Myocyte (in vitro differentiated cells): Measurements from ENCODE around the gene SNTB2. TPM values are rescaled to one million over a fixed set of nuclear protein-coding genes. Genes with fewer than 3 reads are reported as not detected.
"Not testable (repeated sequence)": the region's sequence is repeated elsewhere in the genome, so short reads cannot be mapped to it uniquely, and the experiment has no call there.

ENCODE experiments used
- DNase-seq: peaks from one replicate; pipeline ENCODE4 v3.0.0-alpha.2; 2012; ENCODE audit warnings: low read depth
- polyA plus RNA-seq: library from polyadenylated mRNA; unstranded; fragments of >200 nt; gene quantifications from one replicate; pipeline ENCODE4 v1.2.1, GENCODE V29; 2012; ENCODE audit warnings: missing spikeins
- total RNA-seq: library from RNA; depleted of rRNA; stranded (reverse); fragments of >200 nt; gene quantifications from 2 replicates; pipeline ENCODE4 v1.2.3, GENCODE V29; 2014

The SNTB2 gene
- 21.3 and 28.9 TPM in 2 replicates for total RNA-seq
- polyA plus RNA-seq, result 4.1 TPM

DNA sequence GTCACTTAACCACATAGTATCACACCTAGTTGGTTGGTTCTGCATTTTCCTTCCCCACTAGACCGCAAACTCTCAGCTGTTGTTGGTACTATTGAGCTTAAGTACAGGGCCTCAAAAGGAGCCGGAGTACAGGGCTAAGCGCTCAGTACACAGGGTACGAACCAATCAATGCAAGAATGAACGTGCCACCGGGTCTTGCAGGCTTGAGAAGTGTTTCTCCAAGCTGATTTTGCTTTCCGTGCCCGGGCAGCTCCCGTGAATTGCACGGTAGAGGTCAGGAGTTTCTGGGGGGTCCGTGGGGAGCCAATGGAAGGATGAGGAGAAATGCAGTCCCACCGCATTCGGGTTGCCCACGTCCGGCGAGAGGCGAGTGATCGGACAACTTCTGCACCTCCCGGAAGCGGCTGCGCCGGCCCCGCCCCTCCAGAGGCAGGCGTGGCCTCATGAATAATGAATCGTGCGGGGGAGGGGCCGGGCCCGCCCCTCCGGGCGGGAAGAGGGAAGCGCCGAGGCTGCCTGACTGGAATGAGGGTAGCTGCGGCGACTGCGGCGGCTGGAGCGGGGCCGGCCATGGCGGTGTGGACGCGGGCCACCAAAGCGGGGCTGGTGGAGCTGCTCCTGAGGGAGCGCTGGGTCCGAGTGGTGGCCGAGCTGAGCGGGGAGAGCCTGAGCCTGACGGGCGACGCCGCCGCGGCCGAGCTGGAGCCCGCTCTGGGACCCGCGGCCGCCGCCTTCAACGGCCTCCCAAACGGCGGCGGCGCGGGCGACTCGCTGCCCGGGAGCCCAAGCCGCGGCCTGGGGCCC lies at the start of gene SNTB2:
TSS of gene SNTB2 (plus strand) at position 523 of the 804 bp plus-strand sequence. CDS start at position 526, 3 bp downstream.
- DNase-seq, result peak; percentile 93

DNA sequence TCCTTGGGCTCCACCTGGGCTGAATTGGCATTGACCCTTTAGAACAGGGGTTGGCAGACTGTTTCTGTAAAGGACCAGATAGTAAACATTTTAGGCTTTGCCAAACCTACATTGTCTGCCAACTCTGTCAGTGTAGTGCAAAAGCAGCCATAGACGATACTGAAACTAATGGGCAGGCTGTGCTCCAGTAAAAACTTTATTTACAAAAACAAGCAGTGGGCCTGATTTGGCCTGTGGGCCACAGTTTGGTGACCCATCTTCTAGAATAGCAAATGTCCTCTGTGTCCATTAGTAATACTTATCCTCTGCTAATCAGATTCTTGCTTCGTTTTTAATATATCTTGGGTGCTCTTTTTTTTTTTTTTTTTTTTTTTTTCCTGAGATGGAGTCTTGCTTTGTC lies 48.4 kb upstream of the SNTB2 start:
- no peak for DNase-seq

DNA sequence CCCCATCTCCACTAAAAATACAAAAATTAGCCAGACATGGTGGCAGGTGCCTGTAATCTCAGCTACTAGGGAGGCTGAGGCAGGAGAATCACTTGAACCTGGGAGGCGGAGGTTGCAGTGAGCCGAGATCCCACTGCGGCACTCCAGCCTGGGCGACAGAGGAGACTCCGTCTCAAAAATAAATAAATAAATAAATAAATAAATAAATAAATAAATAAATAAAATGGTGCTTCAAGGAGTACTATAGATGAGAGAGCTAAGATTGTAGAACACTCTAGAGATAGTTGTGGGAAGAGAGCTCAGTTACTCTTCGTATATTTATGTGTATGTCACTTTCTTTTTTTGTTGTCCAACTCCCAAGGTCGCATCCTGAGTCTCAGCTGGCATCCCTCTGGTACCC lies 47.5 kb upstream of the SNTB2 start:
- DNase-seq, result not testable (repeated sequence)

DNA sequence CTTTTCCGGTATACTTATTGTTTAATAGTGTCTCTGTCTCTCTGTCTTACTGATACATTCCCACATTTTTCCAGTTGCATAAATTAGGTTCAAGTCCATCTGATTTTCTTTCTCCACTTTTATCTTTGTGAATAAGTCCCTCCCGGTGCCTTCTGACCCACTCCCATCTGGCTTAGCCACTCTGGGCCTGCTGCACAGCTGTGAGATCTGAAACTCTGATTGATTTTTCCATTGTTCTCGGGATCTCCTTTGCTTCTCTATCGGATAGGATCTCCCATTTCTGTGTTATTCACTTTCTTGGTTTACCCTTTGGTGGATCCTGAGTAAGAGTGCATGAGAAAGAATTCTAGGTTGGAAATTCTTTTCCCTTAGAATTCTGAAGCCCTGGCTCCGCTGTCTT lies 46.0 kb upstream of the SNTB2 start:
- DNase-seq, result no peak

DNA sequence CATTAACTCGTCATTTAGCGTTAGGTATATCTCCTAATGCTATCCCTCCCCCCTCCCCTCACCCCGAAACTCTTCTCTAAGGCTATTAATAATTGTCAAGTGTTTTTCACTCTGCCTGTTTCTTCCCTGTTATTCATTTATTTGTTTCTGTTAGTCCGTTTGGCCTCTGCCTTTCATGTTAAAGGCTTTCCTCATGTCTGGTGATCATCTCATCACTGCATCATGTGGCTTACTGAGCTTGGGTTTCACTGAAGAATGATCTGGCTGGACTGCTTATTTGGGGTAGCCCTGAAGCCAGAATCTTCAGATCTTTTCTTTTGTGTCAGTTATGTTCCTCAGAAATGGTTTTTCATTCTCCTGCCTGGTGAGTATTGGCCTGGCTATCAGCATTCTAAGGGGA lies 45.0 kb upstream of the SNTB2 start:
- no peak for DNase-seq

DNA sequence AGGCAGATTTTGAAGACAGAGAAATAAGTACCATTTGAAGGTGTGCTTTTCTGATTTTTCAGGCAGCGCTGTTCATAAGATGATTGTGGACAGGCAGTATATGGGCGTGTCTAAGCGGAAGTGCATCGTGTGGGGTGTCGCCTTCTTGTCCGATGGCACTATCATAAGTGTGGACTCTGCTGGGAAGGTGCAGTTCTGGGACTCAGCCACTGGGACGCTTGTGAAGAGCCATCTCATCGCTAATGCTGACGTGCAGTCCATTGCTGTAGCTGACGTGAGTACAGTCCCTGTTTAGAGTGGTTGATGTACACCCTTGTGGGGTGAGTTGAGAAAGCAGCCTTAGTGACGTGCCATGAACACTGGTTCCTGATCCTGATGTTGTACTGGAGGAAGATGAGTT lies 43.8 kb upstream of the SNTB2 start:
- DNase-seq, result no peak

DNA sequence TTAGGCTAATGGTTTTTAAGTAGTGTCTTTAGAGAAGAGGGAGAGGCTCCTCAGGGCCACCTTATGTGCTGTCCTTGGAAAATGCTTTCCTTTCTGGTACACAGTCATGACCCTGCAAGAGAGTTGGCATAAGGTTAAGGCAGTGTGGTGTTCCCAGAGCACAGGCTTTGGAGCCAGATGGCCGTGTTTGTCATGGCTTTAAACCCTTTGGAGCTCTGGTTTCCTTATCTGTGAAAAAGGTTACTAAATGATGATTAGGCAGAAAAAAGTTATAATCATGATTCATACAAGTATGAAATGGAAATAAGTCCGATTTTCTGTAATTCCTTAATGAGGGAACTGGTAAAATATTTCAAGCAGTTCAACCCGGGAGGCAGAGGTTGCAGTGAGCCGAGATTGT lies 41.3 kb upstream of the SNTB2 start:
- DNase-seq, result peak; percentile 68

DNA sequence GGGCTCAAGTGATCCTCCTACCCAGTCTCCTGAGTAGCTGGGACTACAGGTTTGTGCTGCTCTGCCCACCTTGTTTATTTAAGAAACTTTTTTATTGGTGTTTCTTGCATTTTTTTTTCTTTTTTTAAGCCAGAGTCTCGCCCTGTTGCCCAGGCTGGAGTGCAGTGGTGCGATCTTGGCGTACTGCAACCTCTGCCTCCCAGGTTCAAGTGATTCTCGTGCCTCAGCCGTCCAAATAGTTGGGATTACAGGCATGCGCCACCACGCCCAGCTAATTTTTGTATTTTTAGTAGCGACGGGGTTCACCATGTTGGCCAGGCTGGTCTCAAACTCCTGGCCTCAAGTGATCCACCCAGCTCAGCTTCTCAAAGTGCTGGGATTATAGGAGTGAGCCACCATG lies 37.3 kb upstream of the SNTB2 start:
- DNase-seq, result not testable (repeated sequence)

DNA sequence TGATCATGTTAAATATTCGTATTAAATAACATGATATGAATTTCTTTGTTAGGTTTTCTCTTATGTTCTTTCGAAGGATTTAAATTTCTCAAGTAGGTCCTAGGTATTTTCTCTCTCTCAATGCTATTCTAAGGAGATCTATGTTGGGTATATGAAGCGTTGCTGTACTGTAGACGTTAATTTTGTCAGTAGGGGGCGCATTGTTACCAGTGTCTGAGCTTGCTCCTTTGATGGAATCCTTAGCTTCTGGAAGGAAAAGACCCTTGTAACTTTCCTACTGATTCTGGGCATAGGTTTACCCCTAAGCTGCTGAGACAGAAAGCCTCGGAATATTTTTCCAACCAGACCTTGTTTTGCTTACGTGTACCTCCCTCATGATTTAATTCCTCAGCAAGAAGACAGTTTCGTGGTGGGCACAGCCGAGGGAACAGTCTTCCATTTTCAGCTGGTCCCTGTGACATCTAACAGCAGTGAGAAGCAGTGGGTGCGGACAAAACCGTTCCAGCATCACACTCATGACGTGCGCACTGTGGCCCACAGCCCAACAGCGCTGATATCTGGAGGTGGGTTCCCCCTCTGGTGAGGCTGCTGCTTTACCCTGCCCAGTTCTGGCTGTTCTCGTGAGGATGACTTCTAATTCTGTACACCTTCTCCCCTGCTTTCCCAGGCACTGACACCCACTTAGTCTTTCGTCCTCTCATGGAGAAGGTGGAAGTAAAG lies 36.7 kb upstream of the SNTB2 start:
- peak; percentile 77 for DNase-seq

DNA sequence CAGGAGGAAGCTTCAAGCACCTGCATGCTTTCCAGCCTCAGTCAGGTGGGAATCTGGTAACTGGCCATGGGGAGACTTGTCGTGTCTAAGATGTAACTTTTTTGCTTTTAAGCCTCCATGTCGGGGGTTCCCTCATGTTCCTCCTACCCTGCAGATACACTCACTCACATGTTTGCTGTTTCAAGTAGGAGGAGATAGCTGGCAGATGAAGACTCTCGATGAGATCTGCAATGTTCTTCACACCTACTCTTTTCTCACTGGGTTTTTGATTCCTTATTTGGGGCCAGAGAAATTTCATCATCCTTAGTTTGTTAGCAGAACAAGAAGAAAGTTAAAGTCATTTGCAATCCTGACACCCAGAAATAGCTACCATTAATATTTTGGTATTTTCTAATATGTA lies 29.8 kb upstream of the SNTB2 start:
- no peak for DNase-seq

DNA sequence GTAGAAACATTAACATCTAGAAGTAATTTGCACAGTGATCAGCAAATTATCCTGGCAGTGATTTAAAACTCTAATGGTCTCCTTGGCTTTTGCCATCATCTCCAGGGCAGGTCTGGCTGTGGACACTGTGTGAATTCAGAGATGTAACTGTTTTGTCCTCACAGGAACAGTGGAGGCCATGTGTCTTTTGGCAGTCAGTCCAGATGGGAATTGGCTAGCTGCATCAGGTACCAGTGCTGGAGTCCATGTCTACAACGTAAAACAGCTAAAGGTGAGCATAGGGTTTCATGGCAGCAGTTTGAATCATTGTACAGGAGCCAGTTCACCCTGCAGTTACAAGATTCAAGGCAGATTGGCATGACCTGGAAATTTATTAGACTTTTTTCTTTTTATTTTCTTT lies 26.8 kb upstream of the SNTB2 start:
- DNase-seq, result no peak

DNA sequence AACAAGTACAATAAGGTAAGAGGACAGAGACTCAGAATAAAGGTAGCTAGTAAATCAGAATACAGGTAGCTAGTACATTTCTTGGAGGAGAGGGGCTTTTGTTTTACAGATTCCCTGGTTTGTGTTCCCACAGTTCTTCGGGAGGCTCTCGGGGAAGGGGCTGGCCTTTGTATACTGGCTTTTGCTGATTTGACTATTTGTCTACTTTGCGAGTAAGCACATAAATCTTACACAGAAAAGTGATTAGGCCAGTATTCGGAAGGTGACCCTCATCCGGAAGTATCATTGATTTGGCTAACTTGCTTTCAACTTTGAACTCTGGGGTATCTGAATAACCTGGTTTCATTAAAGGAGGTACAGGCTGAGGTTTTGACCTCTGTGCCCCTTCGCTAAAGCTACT lies 21.4 kb upstream of the SNTB2 start:
- no peak for DNase-seq

DNA sequence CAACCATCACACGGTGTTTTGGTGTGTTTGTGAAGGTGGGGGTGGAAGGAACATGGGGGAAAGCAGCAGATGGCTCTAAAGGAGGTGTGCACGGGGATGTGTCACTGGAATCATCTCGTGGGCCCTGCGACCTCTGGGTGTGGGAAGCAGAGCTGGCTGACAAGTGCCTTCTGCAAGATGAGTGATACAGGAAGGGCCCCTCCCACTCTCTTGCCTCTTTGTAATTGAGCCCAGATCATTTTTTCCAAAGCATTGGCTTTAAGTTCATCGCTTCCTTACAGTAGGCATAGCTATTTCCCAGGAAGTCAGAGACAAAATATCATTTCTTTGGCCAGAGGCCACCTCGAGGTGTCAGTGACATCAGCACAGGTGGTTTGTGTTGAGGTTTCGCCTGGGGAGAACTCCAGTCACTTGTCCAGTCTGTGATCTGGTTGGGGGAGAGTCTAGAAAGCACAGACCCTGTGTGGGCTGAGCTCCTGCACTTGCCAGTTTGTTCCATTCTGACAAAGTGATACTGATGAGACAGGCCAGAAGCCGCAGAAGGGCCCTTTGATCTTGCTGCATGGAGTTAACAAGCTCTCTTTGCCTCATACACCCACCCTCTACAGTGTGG lies 20.6 kb upstream of the SNTB2 start:
- no peak for DNase-seq

DNA sequence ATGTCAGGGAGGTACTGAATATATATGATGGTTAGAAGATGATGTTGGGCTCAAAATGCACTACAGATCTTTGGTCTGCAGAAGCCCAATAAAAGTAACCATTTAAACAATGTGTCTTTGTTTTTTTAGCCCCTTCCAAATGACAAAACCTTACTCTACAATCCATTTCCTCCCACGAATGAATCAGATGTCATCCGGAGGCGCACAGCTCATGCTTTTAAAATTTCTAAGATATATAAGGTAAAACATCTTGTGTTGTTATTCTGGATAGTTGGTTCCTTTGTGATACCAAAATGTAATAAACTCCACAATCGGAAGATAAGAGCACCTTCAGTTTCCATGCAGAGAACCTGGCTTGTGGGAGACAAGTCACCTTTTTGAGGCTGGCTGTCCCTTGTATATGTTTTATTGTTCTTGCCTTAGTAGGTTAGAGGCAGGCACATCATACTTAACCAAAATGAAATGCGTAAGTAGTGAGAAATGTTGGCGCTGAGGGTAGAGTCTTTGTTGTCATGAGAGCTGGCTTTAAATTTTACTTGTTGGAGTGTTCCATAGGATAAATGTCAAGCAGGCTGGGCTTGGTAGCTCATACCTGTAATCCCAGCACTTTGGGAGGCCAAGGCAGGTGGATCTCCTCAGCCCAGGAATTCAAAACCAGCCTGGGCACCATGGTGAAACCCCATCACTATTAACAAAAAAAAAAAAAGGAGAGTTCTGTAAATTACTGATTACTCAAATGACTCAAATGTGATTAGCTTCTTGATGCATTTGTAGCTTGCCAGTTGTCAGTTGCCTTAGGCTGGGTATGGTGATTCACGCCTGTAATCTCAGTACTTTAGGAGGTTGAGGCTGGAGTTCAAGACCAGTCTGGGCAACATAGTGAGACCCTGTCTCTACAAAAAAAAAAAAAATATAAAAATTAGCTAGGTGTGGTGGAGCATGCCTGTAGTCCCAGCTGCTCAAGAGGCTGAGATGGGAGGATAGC lies 19.7 kb upstream of the SNTB2 start:
- no peak for DNase-seq

DNA sequence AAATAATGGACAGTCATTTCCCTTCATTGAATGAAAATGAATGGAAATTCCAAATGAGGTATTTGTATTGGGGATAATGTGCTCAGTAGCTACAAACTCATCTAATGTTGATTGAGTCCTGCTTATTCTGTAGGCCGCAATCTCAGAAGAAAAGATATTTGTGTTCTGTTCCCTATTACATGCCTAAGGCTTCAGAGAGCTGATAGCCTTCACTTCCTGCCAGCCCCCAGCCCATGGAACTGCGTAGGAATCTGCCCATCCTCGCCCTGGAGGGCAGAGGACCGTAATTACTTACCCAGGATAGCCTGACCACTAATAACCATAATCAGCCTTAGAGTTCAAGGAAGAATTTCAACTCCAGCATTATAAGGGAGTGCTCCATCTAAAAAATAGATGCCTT lies 17.9 kb upstream of the SNTB2 start:
- DNase-seq, result no peak

DNA sequence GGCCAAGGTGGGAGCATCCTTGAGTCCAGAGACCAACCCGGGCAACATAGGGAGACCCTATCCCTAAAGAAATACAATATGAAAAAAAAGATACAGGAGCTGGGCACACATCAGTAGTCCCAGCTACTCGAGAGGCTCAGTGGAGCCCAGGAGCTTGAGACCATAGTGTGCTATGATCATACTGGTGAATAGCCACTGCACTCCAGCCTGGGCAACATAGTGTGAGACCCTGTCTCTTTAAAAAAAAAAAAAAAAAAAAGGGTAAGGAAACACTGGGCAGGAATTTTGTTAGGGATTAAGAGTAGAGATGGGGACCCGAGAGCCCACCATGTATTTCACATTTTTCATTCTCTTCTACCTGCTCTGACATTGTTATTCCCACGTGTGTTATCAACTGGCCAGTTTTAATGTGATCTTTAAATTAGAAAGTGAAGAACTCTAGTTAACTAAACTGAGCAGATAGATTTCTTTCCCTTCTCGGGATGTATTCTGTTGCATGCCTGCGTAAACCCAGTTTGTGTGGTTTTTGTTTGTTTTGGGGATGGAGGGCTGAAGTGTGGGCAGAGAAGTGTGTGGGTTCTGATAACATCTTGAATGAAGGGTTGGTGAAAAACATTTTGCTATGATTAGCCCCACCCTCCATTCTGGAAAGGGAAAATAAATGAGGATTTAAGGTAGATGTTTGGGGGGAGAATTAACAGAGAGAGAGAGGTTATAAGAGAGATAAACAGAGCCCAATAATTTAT lies 17.2 kb upstream of the SNTB2 start:
- DNase-seq, result no peak

DNA sequence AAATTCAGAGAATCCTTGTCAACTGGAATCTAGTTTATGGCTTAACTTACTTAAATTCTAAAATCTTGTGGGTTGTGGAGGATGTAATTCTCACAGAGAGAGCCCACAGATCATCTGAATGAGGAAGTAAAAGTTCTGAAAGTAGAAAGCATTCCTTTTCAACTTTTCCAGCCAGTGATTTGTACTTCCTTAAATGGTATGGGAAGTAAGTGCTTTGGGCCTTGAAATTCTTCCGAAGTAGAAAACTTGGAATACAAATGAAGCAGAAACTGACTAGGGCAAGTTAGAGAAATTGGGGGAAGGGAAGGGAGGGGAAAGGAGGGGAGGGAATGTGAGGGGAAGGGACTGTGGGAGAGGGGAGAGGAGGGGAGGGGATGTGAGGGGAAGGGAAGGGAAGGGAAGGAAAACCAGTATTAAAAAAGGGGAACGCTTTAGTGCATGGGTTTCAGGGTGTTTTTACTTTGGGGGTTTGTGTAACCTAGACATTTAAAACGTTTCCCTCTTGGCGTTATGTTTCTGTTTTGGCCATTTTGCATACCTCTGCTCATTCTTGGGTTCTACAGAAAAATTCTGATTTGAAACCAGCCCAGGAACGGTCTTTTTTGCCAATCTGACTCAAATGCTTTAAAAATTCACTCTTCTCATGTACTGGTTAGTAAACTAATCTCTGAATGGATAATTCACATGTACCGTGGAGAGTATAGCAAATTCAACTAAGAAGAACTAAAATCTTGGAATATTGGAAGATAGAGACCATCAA lies 15.5 kb upstream of the SNTB2 start:
- DNase-seq, result peak; percentile 31

DNA sequence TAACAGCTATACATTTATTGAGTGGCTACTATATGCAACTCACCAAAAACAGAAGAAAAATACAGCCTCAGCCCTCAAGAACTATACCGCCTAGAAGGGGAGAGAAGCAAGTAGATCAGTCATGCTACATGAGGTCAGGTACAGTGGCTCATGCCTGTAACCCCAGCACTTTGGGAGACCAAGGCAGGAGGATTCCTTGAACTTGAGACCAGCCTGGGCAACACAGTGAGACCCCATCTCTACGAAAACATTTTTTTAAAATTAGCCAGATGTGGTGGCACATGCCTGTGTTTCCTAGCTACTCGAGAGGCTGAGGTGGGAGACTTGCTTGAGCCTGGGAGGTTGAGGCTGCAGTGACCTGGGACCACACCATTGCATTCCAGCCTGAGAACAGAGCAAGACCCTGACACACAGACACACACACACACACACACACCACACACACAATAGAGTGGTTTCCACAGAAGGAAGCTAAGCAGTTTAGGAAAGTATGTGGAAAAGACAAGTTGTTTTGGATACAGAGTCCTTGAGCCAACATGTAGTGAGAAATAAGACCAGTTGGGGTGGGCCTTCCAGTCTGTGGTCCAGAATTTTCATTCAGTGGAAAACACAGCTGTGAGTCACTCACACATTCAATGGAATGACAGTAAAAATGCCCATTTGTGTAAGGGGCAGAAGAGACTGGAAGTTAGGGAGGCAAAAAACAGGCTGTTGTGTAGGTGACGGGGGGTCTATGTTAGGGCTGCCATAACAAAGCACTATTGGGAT lies 10.7 kb upstream of the SNTB2 start:
- peak; percentile 49 for DNase-seq
